ENCODE results near the gene HELB.

DNA sequence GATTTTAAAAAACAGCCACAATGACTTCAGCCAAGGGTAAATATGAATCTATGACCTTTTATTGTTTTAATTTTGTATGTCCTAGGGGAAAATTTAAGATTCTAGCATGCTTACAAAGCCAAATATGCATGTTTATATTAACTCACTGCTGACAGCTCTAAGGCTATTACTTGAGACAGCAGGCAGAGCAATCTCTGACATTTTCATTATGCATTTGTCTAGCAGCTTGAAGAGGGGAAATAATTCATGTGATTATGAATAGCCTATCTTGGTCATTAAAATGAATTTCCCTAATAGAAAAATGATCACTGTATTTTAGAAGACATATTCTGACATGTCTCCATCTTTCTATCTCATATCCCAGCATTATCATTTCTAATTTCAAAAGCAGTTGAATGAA is 46.6 kb upstream of the HELB start:
- TF ChIP-seq GATA2 (IDR thresholded peaks at IDR 0.05; ENCODE audit: low read depth, low read length) (no peak), GATA3 (IDR thresholded peaks at IDR 0.05; ENCODE audit: low read depth, low read length) (no peak)
